Stimulated activated CD4-positive, alpha-beta T cell treated with anti-CD3 and anti-CD28 coated beads, Interleukin-2, amount 100 ng/mL, for 4 hours (primary cell): ENCODE measurements around the gene DDC.

Experiments
- DNase-seq: peaks from one replicate; pipeline ENCODE4 v3.0.0-alpha.2; 2020; ENCODE audit warnings: low read depth

Gene DDC

DNA sequence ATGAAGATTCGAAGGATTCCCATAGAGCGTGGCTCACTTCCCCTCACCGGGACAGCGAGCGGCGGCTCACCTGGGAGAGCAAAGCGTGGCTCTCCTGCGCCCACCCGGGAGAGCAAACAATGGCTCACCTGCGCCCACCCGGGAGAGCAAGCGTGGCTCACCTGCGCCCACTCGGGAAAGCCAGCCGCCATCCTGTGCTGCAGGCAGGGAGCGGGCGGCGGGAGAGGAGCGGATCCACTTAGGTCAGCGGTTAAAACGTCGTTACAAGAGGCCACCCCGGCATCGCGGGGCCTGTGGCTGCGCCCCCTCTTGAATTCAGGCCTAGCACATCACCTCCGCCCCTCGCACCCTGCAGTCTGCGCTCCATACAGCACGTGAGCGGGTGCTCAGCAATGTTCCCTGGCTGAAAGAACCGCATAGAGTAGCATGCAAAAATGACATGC is 114.6 kb downstream of the DDC start:
- DNase-seq: peak; percentile 1

GRCh38 chr7:50449881-50450589 is 115.2 kb downstream of the DDC start, which contains the start of gene FIGNL1:
FIGNL1 (minus strand) TSS chr7:50450350; CDS start chr7:50447287, 3,063 bp downstream.
- DNase-seq: peak; percentile 80

DNA sequence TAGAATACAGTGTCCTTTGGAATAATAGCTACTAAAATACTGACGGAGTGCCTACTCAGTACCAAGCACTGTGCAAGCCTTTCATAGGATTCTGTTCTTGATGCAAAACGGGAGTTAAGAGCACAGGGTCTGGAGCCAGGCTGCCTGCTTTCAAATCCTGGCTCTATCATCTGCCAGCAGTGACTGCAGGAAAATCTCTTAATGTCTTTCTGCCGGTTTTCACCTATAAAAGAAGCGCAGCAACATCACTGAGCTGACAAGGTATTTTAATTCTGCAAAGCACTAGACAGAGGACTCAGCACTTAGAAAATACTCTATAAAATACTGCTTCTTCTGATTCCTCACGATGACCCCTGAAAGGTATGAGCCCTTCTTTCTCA is 115.7 kb downstream of the DDC start:
- DNase-seq: no peak

DNA sequence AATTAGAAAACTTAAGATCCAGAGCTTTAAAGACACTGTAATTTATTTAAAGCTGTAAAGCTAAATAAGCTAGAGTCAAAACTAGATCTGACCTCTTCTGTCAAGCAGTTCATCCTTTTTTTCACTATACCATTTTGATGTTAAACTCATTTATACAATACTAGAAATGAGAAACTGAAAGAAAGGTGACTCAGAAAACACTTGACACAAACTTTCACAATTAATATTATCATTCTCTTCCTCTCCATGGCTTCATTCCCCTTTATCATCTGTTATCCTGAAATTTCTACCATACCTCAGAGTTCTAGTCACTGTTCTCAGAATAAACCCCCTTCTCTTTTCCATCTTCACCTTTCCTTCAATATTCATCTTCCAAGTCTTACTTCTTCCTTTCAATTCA is 116.4 kb downstream of the DDC start:
- DNase-seq: no peak

GRCh38 chr7:50446542-50446960 is 118.7 kb downstream of the DDC start:
- DNase-seq: no peak

DNA sequence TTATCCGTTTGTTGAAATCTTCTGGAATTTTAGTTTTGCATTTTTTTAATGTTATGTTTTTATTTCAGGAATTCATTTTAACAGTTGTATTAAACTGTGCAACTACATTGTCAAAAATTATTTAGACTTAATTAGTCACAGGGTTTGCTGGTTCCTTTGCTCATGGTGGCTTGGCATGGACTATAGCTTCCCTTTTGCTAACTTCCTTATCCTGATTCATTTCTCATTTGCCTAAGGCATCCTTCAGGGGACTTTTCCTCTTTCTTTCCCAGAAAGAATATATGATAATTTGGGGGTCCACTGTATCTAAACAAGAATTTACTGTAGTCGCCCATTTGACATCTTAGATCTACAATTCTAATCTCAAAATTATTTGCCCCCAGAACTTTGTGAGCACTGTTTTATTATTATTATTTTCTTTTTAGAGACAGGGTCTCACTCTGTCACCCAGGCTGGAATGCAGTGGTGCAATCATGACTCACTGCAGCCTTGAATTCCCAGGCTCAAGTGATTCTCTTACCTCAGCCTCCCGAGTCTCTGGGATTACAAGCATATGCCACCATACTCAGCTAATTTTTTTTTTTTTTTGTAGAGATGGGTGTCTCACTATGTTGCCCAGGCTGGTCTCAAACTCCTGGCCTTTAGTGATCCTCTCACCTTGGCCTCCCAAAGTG is 128.9 kb downstream of the DDC start:
- no peak for DNase-seq

- DNase-seq: no peak
These were observed 133.4 kb downstream of the DDC start for GRCh38 chr7:50431722-50432305.

GRCh38 chr7:50431316-50431715 is 133.9 kb downstream of the DDC start:
- no peak for DNase-seq

- DNase-seq: no peak
These were observed 136.3 kb downstream of the DDC start for GRCh38 chr7:50428911-50429310.

GRCh38 chr7:50427518-50427917 is 137.7 kb downstream of the DDC start:
- DNase-seq: no peak

DNA sequence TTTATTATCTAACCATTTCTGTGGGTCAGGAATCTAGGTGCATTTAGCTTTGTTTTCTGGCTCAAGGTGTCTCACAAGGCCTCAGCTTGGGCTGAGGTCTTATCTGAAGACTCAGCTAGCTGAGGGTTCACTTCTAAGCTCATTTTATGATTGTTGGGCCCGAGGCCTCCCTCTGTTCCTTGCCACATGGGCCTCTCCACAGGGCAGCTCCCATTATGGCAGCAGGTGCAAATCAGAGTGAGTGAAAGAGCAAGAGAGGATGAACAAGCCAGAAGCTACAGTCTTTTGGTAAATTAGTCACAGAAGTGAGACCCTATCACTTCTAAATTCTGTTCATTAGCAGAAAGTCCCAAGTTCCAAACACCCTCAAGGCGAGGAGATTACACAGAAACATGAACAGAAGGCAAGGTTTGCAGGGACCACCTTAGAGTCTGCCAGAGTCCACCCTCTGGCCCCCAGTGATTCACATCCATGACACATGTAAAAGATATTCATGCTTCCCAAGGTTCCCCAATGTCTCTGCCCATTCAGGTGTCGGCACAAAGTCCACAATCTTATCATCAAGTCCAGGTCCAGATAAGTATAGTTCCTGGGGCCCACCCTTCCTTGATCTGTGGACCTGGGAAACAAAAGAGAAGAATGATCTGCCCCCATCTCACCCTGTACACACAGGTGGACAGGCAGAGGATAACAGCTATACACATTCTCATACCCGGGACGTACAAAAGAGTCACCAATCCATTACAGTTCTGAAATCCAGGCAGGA is 138.7 kb downstream of the DDC start:
- DNase-seq: no peak

- no peak for DNase-seq
These were observed 139.9 kb downstream of the DDC start for GRCh38 chr7:50425318-50425717.

GRCh38 chr7:50423860-50424259 is 141.3 kb downstream of the DDC start:
- no peak for DNase-seq

- DNase-seq: no peak
These were observed 142.3 kb downstream of the DDC start for GRCh38 chr7:50422858-50423257.

GRCh38 chr7:50421043-50421442 is 144.2 kb downstream of the DDC start:
- DNase-seq: no peak

DNA sequence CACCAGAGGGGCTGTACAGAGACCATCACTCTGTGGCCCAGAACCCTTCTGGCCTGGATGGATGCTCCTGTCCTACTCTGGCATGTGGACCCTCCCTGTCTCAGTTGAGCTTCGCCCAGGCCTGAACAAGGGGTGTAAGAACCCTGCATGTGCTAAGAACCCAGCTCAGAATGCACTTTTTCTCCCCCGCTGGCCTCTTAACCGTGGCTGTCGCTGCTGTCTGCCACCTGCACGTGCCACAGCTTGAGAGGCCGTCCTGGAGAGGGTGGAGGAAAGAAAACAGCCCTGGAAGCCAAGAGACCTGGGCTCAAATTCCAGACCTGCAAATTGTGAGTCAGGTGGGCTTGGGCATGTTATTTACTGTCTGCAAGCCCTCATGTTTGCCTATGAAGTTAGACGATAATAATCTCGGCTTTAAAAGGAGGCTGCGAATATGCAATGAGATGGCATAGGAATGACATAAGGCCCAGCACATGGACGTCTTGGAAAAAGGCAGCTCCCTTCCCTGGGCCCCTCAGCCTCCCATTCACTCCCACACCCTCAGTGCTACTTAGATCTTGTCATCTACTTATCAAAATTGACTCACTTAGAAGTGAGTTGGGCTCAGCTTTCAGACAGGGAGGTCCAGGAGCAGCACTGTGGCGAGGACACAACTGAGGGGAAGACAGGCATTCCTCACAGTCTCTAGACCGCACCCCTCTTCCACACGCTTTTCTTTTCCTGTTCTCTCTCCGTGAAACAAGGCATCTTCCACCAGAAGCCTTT is 146.5 kb downstream of the DDC start:
- DNase-seq: no peak

DNA sequence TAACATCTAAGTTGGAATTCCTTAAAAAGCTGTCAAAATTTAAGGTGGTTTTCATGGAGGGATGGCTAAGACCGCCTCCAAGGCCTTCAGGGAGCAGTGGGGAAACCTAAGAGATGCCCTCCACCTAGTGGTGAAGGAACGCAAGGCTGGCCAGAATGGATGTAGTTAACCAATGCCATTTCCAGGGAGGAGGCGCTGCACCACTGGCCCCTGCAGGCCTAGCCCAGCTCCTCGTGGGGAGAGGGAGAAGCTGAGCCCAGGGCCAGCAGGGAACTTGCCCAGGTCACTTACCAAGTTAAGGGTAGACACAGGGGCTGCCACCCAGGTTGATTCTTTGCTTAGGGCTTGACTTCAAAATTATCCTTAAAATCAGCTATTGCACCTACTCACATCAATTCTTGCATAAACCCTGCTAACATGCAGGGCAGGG is 147.1 kb downstream of the DDC start:
- peak; percentile 55 for DNase-seq

- DNase-seq: no peak
These were observed 148.6 kb downstream of the DDC start for GRCh38 chr7:50416527-50417182.

DNA sequence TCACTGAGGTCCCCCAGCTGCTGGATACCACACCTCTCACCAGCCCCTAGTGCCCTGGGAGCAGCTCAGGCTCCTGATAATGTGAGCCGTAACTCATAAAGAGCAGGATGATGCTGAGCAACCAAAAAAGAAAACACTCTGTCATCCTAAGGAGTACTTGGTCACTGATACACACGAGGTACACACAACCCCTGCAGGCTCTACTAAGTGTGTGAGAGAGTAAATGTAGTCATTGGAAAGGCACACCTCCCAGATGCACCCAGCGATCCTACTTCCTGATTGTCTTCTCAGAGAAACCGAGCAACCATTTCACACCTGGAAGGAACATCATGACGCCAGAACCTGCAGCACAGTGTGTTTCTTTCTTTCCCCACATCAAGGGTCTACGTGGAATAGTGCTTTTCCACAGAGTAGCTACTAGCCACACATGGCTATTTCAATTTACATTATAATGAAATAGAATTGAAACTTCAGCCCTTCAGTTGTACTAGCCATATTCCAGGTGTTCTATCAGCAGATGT is 149.3 kb downstream of the DDC start:
- no peak for DNase-seq

GRCh38 chr7:50413561-50413960 is 151.6 kb downstream of the DDC start:
- no peak for DNase-seq

DNA sequence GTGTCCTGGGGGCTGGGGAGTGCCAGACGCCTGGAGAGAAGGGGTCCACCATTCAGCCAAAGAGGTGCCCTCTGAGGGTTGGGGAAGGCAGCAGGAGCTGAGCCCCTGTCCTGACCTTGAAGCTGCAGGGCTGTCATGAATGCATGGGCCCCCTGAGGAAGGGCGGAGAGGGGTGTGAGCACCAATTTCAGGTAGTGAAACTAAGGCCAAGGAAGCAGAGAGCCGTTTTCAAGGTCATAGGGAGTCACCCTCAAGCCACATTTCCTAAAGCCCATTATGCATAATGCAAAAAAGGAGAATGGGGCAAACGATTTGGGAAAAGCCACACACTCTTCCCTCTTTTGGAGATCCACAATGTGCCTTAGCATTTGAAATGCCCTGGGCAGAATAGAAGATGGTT is 152.2 kb downstream of the DDC start:
- DNase-seq: no peak
